ENCODE measurements around the gene USP43. TPM values are rescaled to one million over a fixed set of nuclear protein-coding genes. Genes with fewer than 3 reads are reported as not detected.

Gene USP43
- total RNA-seq, 1 donor from 2014 or later, result 11.2 TPM

DNA sequence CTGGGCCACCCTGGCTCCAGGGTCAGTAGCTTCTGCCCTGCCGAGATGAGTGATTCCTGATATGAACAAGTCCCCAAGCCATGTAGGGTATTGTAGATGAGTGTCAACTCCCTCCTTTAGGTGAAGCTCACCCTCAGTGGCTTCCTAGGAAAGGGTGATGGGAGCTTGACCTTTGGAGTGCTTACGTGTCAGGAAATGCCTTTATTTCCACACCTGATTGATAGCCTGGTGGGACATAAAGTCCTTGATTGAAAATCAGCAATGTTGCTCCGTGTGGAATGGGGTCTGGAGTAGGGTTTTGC lies 58.4 kb downstream of the USP43 start:
- Histone ChIP-seq H3K36me3 (ENCODE audit: control insufficient read depth, insufficient read depth, low read length) (peaks cover 1% of the 10 kb centered on the region), H3K27me3 (ENCODE audit: control insufficient read depth, insufficient read depth, low read length) (no peaks in the 10 kb centered on the region), H3K4me3 (ENCODE audit: low read depth, low read length) (no peak overlapping the region)
- TF ChIP-seq, protein P1, sequence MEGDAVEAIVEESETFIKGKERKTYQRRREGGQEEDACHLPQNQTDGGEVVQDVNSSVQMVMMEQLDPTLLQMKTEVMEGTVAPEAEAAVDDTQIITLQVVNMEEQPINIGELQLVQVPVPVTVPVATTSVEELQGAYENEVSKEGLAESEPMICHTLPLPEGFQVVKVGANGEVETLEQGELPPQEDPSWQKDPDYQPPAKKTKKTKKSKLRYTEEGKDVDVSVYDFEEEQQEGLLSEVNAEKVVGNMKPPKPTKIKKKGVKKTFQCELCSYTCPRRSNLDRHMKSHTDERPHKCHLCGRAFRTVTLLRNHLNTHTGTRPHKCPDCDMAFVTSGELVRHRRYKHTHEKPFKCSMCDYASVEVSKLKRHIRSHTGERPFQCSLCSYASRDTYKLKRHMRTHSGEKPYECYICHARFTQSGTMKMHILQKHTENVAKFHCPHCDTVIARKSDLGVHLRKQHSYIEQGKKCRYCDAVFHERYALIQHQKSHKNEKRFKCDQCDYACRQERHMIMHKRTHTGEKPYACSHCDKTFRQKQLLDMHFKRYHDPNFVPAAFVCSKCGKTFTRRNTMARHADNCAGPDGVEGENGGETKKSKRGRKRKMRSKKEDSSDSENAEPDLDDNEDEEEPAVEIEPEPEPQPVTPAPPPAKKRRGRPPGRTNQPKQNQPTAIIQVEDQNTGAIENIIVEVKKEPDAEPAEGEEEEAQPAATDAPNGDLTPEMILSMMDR (IDR thresholded peaks at IDR 0.05; ENCODE audit: insufficient read depth, low read length, poor library complexity, severe bottlenecking), result no peak
- no peak for DNase-seq (ENCODE audit: low read depth)

DNA sequence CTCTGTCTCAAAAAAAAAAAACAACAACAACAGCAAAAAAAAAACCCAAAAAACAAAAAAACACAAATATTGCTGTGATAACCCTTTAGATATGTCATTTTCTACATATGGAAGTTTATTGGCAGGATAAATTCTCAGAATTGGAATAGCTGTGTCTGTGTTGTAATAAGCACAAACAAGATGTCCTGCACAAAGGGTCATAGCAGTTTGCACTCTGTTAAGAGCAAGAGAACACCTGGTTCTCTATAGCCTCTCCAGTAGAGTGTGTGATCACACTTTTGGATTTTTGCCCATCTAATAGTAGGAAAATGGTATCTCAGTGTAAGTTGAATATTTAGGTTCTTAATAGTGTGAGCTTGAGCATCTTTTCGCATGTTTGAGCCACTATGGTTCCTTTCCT lies 60.4 kb downstream of the USP43 start:
- no peak for DNase-seq (ENCODE audit: low read depth)
- H3K36me3 ChIP-seq (ENCODE audit: control insufficient read depth, insufficient read depth, low read length), result peaks cover 1% of the 10 kb centered on the region
- no peaks in the 10 kb centered on the region for H3K27me3 ChIP-seq (ENCODE audit: control insufficient read depth, insufficient read depth, low read length)
- H3K4me3 ChIP-seq (ENCODE audit: low read depth, low read length), result no peak overlapping the region
- TF ChIP-seq, protein P1 (IDR thresholded peaks at IDR 0.05; ENCODE audit: insufficient read depth, low read length, poor library complexity, severe bottlenecking), result no peak

DNA sequence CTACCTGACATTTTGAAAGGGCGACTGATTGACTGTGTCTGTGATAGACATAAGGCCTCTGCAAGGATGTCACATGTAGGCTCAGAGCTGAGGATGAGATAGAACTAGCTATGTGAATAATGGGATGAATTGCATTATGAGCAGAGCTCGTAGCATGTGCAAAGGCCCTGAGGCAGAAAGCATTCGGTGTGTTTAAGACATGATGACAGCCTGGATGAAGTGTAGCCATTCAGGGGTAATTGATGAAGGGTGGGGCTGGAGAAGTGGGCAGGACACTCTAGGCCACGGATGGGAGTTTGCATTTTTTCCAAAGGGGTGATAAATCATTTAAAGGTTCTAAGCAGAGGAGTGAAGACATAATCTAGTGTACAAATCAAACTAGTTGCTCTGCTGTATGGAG lies 62.6 kb downstream of the USP43 start:
- H3K4me3 ChIP-seq (ENCODE audit: low read depth, low read length), result no peak overlapping the region
- TF ChIP-seq, protein P1 (IDR thresholded peaks at IDR 0.05; ENCODE audit: insufficient read depth, low read length, poor library complexity, severe bottlenecking), result no peak
- DNase-seq (ENCODE audit: low read depth), result no peak
- H3K27me3 ChIP-seq (ENCODE audit: control insufficient read depth, insufficient read depth, low read length), result no peaks in the 10 kb centered on the region
- H3K36me3 ChIP-seq (ENCODE audit: control insufficient read depth, insufficient read depth, low read length), result no peaks in the 10 kb centered on the region

DNA sequence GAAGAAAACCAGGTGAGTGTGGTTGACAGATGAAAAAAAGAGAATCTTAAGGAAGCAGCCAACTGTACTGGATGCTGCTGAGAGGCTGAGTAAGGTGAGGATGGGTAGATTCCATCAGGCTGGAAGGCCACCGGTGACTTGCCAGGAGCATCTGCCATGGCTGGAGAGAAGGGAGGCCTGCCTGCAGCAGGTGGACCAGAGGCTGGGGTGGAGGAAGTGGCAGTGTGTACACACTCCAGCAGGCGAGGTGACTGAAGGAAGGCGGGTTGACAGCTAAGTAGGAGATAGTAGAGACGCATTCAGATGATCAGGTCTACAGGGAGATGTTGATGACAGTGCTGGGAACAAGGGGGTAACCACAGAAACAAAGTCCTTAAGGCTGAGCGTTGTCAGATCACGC lies 69.5 kb downstream of the USP43 start:
- no peak overlapping the region for H3K4me3 ChIP-seq (ENCODE audit: low read depth, low read length)
- no peak for DNase-seq (ENCODE audit: low read depth)
- no peaks in the 10 kb centered on the region for H3K27me3 ChIP-seq (ENCODE audit: control insufficient read depth, insufficient read depth, low read length)
- no peaks in the 10 kb centered on the region for H3K36me3 ChIP-seq (ENCODE audit: control insufficient read depth, insufficient read depth, low read length)
- TF ChIP-seq, protein P1 (IDR thresholded peaks at IDR 0.05; ENCODE audit: insufficient read depth, low read length, poor library complexity, severe bottlenecking), result no peak

DNA sequence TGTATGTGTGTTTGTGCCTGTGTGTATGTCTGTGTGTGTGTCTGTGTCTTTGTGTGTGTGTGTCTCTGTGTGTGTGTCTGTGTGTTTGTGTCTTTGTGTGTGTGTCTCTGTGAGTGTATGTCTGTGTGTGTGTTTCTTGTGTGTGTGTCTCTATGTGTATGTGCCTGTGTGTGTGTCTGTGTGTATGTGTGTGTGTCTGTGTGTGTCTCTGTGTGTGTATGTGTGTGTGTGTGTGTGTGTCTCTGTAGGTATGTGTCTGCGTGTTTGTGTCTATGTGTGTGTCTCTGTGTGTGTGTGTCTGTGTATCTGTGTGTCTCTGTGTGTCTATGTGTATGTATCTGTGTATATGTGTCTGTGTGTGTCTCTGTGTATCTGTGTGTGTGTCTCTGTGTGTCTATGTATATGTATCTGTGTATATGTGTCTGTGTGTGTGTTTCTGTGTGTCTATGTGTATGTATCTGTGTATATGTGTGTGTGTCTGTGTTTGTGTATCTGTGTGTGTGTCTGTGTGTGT lies 70.2 kb downstream of the USP43 start:
- H3K4me3 ChIP-seq (ENCODE audit: low read depth, low read length), result no peak overlapping the region
- no peaks in the 10 kb centered on the region for H3K27me3 ChIP-seq (ENCODE audit: control insufficient read depth, insufficient read depth, low read length)
- DNase-seq (ENCODE audit: low read depth), result no peak
- no peaks in the 10 kb centered on the region for H3K36me3 ChIP-seq (ENCODE audit: control insufficient read depth, insufficient read depth, low read length)
- TF ChIP-seq, protein P1 (IDR thresholded peaks at IDR 0.05; ENCODE audit: insufficient read depth, low read length, poor library complexity, severe bottlenecking), result no peak

DNA sequence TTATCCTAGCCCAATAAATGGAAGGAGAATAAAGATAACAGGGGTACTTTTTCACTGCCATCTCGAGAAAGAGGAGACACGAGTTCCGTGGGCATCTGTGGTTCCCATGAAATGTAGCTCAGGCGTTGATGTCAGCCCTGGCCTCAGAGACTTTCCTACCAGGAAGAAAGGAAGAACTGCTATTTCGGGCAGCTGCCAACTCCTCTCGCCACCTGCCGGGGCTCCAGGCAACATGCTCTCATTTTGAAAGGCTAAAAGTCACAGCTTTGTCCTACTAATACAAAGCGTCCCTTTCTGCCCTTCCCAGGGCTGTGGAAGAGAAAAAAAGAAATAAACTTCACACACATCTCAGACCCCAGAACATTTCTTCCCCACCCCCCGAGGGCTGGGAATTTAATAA lies 80.3 kb downstream of the USP43 start:
- TF ChIP-seq, protein P1 (IDR thresholded peaks at IDR 0.05; ENCODE audit: insufficient read depth, low read length, poor library complexity, severe bottlenecking), result peak; percentile 38
- H3K4me3 ChIP-seq (ENCODE audit: low read depth, low read length), result no peak overlapping the region
- no peak for DNase-seq (ENCODE audit: low read depth)
- H3K36me3 ChIP-seq (ENCODE audit: control insufficient read depth, insufficient read depth, low read length), result peaks cover 1% of the 10 kb centered on the region
- no peaks in the 10 kb centered on the region for H3K27me3 ChIP-seq (ENCODE audit: control insufficient read depth, insufficient read depth, low read length)

Data from kidney epithelial cell (primary cell).